Gastrocnemius medialis (tissue), 4 donors: ENCODE measurements around the gene GRIN3A. TPM values are rescaled to one million over a fixed set of nuclear protein-coding genes. Genes with fewer than 3 reads are reported as not detected.
"Not testable (repeated sequence)": the region's sequence is repeated elsewhere in the genome, so short reads cannot be mapped to it uniquely, and the experiment has no call there.

Experiments
- ATAC-seq, 2 donors: fragments of 150-250 bp; one replicate each; pipeline ENCODE4 v1.9.1; 2016
- DNase-seq, 2 donors: peaks; one replicate each; pipeline ENCODE4 v3.0.0-alpha.2; 2019
- H3K27ac ChIP-seq, 4 donors: fragments of 200-600 bp; sonication (generic); 1 replicate in 1 of 4; 2 replicates in 3 of 4; pipeline ENCODE4 v1.5.1; 2016 to 2018; ENCODE audit warnings: mild to moderate bottlenecking in 2 of 4, moderate library complexity in 1 of 4
- H3K27me3 ChIP-seq, 3 donors: fragments of 200-600 bp; sonication (generic) in 2 of 3; 1 replicate in 1 of 3; 2 replicates in 2 of 3; pipeline versions ENCODE4 v1.5.1 to v1.6.0; 2016 to 2019; ENCODE audit warnings: mild to moderate bottlenecking in 1 of 3, moderate library complexity in 1 of 3
- H3K36me3 ChIP-seq, 2 donors: fragments of 200-600 bp; sonication (generic) in 1 of 2; one replicate each; pipeline ENCODE4 v1.5.1; 2017 to 2018
- H3K4me1 ChIP-seq, 2 donors: fragments of 200-600 bp; sonication (generic) in 1 of 2; one replicate each; pipeline ENCODE4 v1.5.1; 2016 to 2017; ENCODE audit warnings: mild to moderate bottlenecking in 2 of 2
- H3K4me3 ChIP-seq, 4 donors: fragments of 200-600 bp; sonication (generic) in 3 of 4; 1 replicate in 1 of 4; 2 replicates in 3 of 4; pipeline ENCODE4 v1.5.1; 2016 to 2019; ENCODE audit warnings: mild to moderate bottlenecking in 2 of 4
- H3K9me3 ChIP-seq, 3 donors: fragments of 200-600 bp; sonication (generic) in 2 of 3; 1 replicate in 1 of 3; 2 replicates in 2 of 3; pipeline ENCODE4 v1.5.1; 2016 to 2019
- CTCF ChIP-seq, 5 experiments: fragments of 450-650 bp in 3 of 5; fragments of 200-600 bp in 2 of 5; sonication (generic) in 2 of 5; IDR thresholded peaks in 4 of 5; conservative IDR thresholded peaks in 1 of 5; 1 replicate in 4 of 5; 2 replicates in 1 of 5; pipeline ENCODE4 v1.5.1; 2016 to 2019; ENCODE audit warnings: antibody characterized with exemption in 5 of 5, mild to moderate bottlenecking in 3 of 5, moderate library complexity in 3 of 5
- POLR2A ChIP-seq, 2 donors: fragments of 450-650 bp; IDR thresholded peaks; one replicate each; pipeline ENCODE4 v1.6.1; 2017; ENCODE audit warnings: antibody characterized with exemption in 2 of 2, mild to moderate bottlenecking in 2 of 2, moderate library complexity in 2 of 2
- in situ Hi-C, 4 donors: fragments of 200-750 bp; cut with MboI; loops; one replicate each; pipeline versions ENCODE4 v1.15.0 to v1.8.0; 2017; ENCODE audit warnings: low sequenced_read_pairs in 4 of 4
- intact Hi-C: fragments of 100-400 bp; cut with DNase I; formaldehyde crosslinking; loops from one replicate; pipeline ENCODE4 v1.15.1; 2023; ENCODE audit warnings: low total_unique reads
- total RNA-seq, 4 donors: library from RNA; depleted of rRNA; stranded (reverse); fragments of >200 nt; gene quantifications; one replicate each; pipeline versions ENCODE4 v1.1.0 to v1.2.3, GENCODE V29; 2016

GRIN3A gene
- total RNA-seq, 4 donors from 2014 or later = not detected

- Histone ChIP-seq H3K4me3 (no peak overlapping the region), H3K4me1 (no peaks in the 10 kb centered on the region), H3K27ac (no peak overlapping the region), H3K27me3 (no peaks in the 10 kb centered on the region), H3K36me3 (no peaks in the 10 kb centered on the region), H3K9me3 (no peaks in the 10 kb centered on the region)
- in situ Hi-C loops (no loop called here), intact Hi-C loops (no loop called here)
- DNase-seq (no peak), ATAC-seq (no peak)
- no peak for TF ChIP-seq POLR2A (IDR thresholded peaks at IDR 0.05)
- no peak for TF ChIP-seq CTCF (IDR thresholded peaks at IDR 0.05 in 4 of 5, conservative IDR thresholded peaks at IDR 0.05 in 1 of 5)
Measured at GRCh38 chr9:101591787-101592446, 146.5 kb downstream of the GRIN3A start.

DNA sequence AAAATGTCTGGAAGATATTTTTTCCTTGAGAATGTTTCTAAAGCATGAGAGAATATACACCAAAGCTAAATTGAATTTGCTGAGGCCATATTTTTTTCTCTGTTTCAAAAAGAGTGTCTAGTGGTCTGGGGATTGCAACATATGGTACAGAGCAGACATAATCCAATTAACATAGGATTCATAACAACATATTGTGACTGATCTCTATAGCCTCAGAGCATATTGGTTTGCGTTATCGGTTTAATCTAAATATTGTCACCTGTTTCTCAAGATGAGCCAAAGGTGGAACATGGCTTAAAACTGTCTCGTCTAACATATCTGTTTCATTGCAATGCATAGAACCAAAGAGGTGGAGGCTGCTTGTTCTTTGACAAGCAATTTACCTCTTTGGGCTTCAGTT, 147.5 kb downstream of the GRIN3A start:
- TF ChIP-seq CTCF (IDR thresholded peaks at IDR 0.05 in 4 of 5, conservative IDR thresholded peaks at IDR 0.05 in 1 of 5) (no peak), POLR2A (IDR thresholded peaks at IDR 0.05) (no peak)
- intact Hi-C loops = no loop called here
- no peak for ATAC-seq

DNA sequence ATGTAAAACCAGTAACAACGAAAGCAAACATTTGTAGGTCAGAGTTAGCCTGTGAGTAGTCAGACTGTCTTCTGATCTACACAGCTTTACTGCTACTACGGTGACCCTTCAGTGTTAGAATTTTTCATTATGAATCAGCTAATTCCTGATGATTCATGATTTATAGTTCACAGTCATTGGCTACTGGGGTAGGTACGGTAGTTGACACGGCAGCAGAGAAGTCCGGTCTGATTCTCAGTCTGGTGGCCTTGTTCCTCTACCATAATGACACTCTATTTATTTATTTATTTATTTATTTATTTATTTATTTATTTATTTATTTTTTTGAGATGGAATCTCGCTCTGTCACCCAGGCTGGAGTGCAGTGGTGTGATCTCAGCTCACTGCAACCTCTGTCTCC, 148.4 kb downstream of the GRIN3A start:
- H3K27ac ChIP-seq, H3K27me3 ChIP-seq, H3K36me3 ChIP-seq, H3K9me3 ChIP-seq, intact Hi-C loops, in situ Hi-C loops, DNase-seq, H3K4me3 ChIP-seq, H3K4me1 ChIP-seq, ATAC-seq: not testable (repeated sequence)

More for the DNA sequence above, 147.5 kb downstream of the GRIN3A start:
- DNase-seq = no peak
- H3K27me3 ChIP-seq = no peaks in the 10 kb centered on the region
- no peak overlapping the region for H3K4me3 ChIP-seq
- no peak overlapping the region for H3K27ac ChIP-seq
- in situ Hi-C loops = no loop called here
- no peaks in the 10 kb centered on the region for H3K36me3 ChIP-seq
- no peaks in the 10 kb centered on the region for H3K4me1 ChIP-seq
- no peaks in the 10 kb centered on the region for H3K9me3 ChIP-seq

DNA sequence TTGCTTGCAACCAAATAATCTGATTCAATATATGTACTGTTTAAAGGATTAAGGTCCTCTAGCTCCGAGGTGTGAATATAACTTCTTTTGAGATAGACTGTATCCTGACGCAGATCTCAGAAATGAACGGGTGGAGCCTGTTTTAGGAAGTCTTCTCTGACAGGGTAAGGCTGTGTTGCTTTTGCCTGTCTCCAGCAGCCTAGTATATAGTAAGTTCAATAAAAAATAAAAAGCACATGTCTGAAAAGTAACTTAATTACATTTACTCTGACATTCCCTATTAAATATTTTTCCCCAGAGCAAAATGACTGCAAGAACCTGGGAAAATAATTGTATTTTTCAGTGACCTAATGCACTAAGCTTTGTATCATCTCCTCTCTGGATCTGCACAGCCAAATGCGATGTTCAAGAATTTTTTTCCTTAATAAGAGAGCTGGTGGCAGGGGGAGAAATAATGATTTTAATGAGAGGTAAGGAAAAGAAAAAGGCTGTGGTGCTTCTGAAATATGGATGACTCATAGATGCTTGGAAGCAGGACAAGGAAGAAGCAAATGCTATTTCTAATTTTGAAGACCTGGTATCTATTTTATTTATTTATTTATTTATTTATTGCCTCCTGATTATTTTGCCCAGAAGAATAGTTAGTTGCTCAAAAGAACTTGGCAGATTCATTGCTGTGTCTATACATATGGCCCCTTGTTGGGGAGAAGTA, 151.0 kb downstream of the GRIN3A start:
- ATAC-seq (no peak), DNase-seq (no peak)
- TF ChIP-seq POLR2A (IDR thresholded peaks at IDR 0.05) (no peak), CTCF (IDR thresholded peaks at IDR 0.05 in 4 of 5, conservative IDR thresholded peaks at IDR 0.05 in 1 of 5) (no peak)
- Histone ChIP-seq H3K27ac (no peak overlapping the region), H3K4me1 (no peaks in the 10 kb centered on the region), H3K4me3 (no peak overlapping the region), H3K36me3 (no peaks in the 10 kb centered on the region), H3K9me3 (no peaks in the 10 kb centered on the region), H3K27me3 (no peaks in the 10 kb centered on the region)
- in situ Hi-C loops (no loop called here), intact Hi-C loops (no loop called here)

DNA sequence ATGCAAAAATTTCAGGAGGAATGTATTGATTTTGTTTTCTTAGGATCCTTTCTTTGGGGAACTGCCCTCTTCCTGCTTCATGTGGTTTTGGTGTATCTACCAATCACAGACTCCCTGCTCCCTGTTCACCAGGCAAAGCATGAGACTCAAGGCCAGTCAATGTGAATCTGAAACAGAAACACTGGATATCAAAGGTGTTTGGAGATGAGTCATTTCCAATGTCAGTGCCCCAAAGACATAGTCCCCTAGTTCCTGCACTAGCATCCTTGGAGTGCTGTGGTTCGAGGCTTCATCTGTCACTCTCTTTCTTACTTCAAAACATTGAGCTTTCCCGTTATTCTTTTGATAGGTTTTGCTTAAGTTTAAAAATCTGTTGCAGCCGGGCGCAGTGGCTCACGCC, 151.8 kb downstream of the GRIN3A start:
- no peaks in the 10 kb centered on the region for H3K27me3 ChIP-seq
- H3K9me3 ChIP-seq = no peaks in the 10 kb centered on the region
- TF ChIP-seq CTCF (IDR thresholded peaks at IDR 0.05 in 4 of 5, conservative IDR thresholded peaks at IDR 0.05 in 1 of 5) = no peak
- no peak for TF ChIP-seq POLR2A (IDR thresholded peaks at IDR 0.05)
- no peak overlapping the region for H3K27ac ChIP-seq
- H3K4me3 ChIP-seq = no peak overlapping the region
- H3K36me3 ChIP-seq = no peaks in the 10 kb centered on the region
- in situ Hi-C loops (no loop called here), intact Hi-C loops (no loop called here)
- H3K4me1 ChIP-seq = no peaks in the 10 kb centered on the region
- no peak for ATAC-seq
- DNase-seq = no peak
